ENCODE results near the gene EFR3B.

Gene EFR3B

GRCh38 chr2:25173719-25174118, 131.8 kb downstream of the EFR3B start:
- no peaks in the 10 kb centered on the region for H3K4me1 ChIP-seq (ENCODE audit: control insufficient read depth, insufficient read depth, low read length)

DNA sequence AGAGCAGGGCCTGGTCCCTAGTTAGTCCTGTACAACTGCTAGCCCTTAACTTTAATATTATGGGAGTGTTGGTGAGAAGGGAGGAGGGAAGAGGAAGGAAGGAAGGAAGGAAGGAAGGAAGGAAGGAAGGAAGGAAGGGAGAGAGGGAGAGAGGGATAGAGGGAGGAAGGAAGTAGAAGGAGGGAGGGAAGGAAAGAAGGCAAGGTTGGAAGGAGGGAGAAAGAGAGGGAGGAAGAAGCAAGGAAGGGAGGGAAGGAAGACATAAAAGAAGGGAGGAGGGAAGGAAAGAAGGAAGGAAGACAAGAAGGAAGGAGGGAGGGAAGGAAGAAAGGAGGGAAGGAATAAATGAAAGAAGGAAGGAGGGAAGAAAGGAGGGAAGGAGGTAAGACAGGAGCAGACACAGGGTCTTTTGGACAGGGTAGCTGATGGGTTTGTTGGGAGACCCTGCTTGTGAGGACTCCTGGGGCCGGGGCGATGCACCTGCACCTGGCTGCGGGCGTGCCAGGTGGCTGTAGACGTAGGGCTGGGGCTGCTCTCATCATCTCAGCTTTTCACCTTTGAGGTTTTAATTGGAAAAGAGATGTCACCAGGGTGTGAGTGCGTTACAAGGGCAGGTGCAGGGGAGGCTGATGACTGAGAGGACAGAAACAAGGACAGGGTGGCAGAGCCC, 132.5 kb downstream of the EFR3B start:
- no peaks in the 10 kb centered on the region for H3K4me1 ChIP-seq (ENCODE audit: control insufficient read depth, insufficient read depth, low read length)
- no peak for DNase-seq (ENCODE audit: low read depth)
- no peaks in the 10 kb centered on the region for H3K36me3 ChIP-seq (ENCODE audit: control insufficient read depth, insufficient read depth, low read length, severe bottlenecking)
- peaks cover 7% of the 10 kb centered on the region for H3K9me3 ChIP-seq (ENCODE audit: control insufficient read depth, low read length)
- peaks cover 54% of the 10 kb centered on the region for H3K27me3 ChIP-seq (replicated peaks; ENCODE audit: control insufficient read depth, insufficient read depth, low read length)
- no peak overlapping the region for H3K9ac ChIP-seq (ENCODE audit: low read length)
- no peak overlapping the region for H3K4me3 ChIP-seq (ENCODE audit: low read length)

More at GRCh38 chr2:25173719-25174118, 131.8 kb downstream of the EFR3B start:
- Histone ChIP-seq H3K9me3 (ENCODE audit: control insufficient read depth, low read length) (peaks cover 7% of the 10 kb centered on the region), H3K4me3 (ENCODE audit: low read length) (no peak overlapping the region), H3K36me3 (ENCODE audit: control insufficient read depth, insufficient read depth, low read length, severe bottlenecking) (no peaks in the 10 kb centered on the region), H3K27me3 (replicated peaks; ENCODE audit: control insufficient read depth, insufficient read depth, low read length) (peaks cover 54% of the 10 kb centered on the region), H3K9ac (ENCODE audit: low read length) (no peak overlapping the region)
- no peak for DNase-seq (ENCODE audit: low read depth)

DNA sequence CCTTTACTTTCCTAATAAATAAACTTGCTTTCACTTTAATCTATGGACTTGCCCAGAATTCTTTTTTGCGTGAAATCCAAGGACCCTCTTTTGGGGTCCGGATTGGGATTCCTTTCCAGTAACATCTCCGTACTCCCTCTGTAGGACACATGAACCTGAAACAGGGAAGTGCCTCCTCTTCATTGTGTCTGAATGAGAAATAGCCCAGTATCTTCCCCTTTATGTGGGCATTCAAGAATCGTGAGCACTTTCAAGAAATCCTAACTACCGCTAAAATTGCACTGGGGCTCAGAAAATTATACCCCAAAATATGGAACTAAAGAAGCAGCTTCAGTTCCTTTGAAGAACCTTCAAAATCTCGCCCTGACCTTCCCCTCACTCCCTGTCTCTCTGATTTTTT, 134.3 kb downstream of the EFR3B start:
- H3K4me1 ChIP-seq (ENCODE audit: control insufficient read depth, insufficient read depth, low read length) = no peaks in the 10 kb centered on the region
- no peak for DNase-seq (ENCODE audit: low read depth)
- peaks cover 46% of the 10 kb centered on the region for H3K27me3 ChIP-seq (replicated peaks; ENCODE audit: control insufficient read depth, insufficient read depth, low read length)
- no peaks in the 10 kb centered on the region for H3K36me3 ChIP-seq (ENCODE audit: control insufficient read depth, insufficient read depth, low read length, severe bottlenecking)
- H3K4me3 ChIP-seq (ENCODE audit: low read length) = no peak overlapping the region
- no peak overlapping the region for H3K9ac ChIP-seq (ENCODE audit: low read length)
- peaks cover 4% of the 10 kb centered on the region for H3K9me3 ChIP-seq (ENCODE audit: control insufficient read depth, low read length)

GRCh38 chr2:25176541-25177181, 134.8 kb downstream of the EFR3B start:
- DNase-seq (ENCODE audit: low read depth) = no peak
- Histone ChIP-seq H3K9ac (ENCODE audit: low read length) (no peak overlapping the region), H3K4me1 (ENCODE audit: control insufficient read depth, insufficient read depth, low read length) (no peaks in the 10 kb centered on the region), H3K9me3 (ENCODE audit: control insufficient read depth, low read length) (peaks cover under 1% of the 10 kb centered on the region), H3K4me3 (ENCODE audit: low read length) (no peak overlapping the region), H3K36me3 (ENCODE audit: control insufficient read depth, insufficient read depth, low read length, severe bottlenecking) (no peaks in the 10 kb centered on the region), H3K27me3 (replicated peaks; ENCODE audit: control insufficient read depth, insufficient read depth, low read length) (peaks cover 46% of the 10 kb centered on the region)

- peaks cover 6% of the 10 kb centered on the region for H3K9me3 ChIP-seq (ENCODE audit: control insufficient read depth, low read length)
- peaks cover 46% of the 10 kb centered on the region for H3K27me3 ChIP-seq (replicated peaks; ENCODE audit: control insufficient read depth, insufficient read depth, low read length)
- H3K4me3 ChIP-seq (ENCODE audit: low read length) = no peak overlapping the region
- H3K9ac ChIP-seq (ENCODE audit: low read length) = no peak overlapping the region
- no peak for DNase-seq (ENCODE audit: low read depth)
- no peaks in the 10 kb centered on the region for H3K36me3 ChIP-seq (ENCODE audit: control insufficient read depth, insufficient read depth, low read length, severe bottlenecking)
- no peaks in the 10 kb centered on the region for H3K4me1 ChIP-seq (ENCODE audit: control insufficient read depth, insufficient read depth, low read length)
Observed at GRCh38 chr2:25177211-25177611, 135.3 kb downstream of the EFR3B start.

GRCh38 chr2:25178976-25179375, 137.1 kb downstream of the EFR3B start:
- peaks cover 53% of the 10 kb centered on the region for H3K27me3 ChIP-seq (replicated peaks; ENCODE audit: control insufficient read depth, insufficient read depth, low read length)
- H3K4me3 ChIP-seq (ENCODE audit: low read length) = no peak overlapping the region
- H3K36me3 ChIP-seq (ENCODE audit: control insufficient read depth, insufficient read depth, low read length, severe bottlenecking) = no peaks in the 10 kb centered on the region
- peaks cover 6% of the 10 kb centered on the region for H3K9me3 ChIP-seq (ENCODE audit: control insufficient read depth, low read length)
- H3K4me1 ChIP-seq (ENCODE audit: control insufficient read depth, insufficient read depth, low read length) = no peaks in the 10 kb centered on the region
- no peak overlapping the region for H3K9ac ChIP-seq (ENCODE audit: low read length)
- DNase-seq (ENCODE audit: low read depth) = no peak

GRCh38 chr2:25184254-25184653, 142.4 kb downstream of the EFR3B start:
- Histone ChIP-seq H3K4me1 (ENCODE audit: control insufficient read depth, insufficient read depth, low read length) (no peaks in the 10 kb centered on the region), H3K27me3 (replicated peaks; ENCODE audit: control insufficient read depth, insufficient read depth, low read length) (peaks cover 28% of the 10 kb centered on the region), H3K4me3 (ENCODE audit: low read length) (no peak overlapping the region), H3K9ac (ENCODE audit: low read length) (no peak overlapping the region), H3K9me3 (ENCODE audit: control insufficient read depth, low read length) (peaks cover 6% of the 10 kb centered on the region), H3K36me3 (ENCODE audit: control insufficient read depth, insufficient read depth, low read length, severe bottlenecking) (no peaks in the 10 kb centered on the region)
- DNase-seq (ENCODE audit: low read depth) = no peak

- Histone ChIP-seq H3K27me3 (replicated peaks; ENCODE audit: control insufficient read depth, insufficient read depth, low read length) (peaks cover 22% of the 10 kb centered on the region), H3K4me1 (ENCODE audit: control insufficient read depth, insufficient read depth, low read length) (no peaks in the 10 kb centered on the region), H3K4me3 (ENCODE audit: low read length) (no peak overlapping the region), H3K9ac (ENCODE audit: low read length) (no peak overlapping the region), H3K36me3 (ENCODE audit: control insufficient read depth, insufficient read depth, low read length, severe bottlenecking) (no peaks in the 10 kb centered on the region), H3K9me3 (ENCODE audit: control insufficient read depth, low read length) (no peaks in the 10 kb centered on the region)
- DNase-seq (ENCODE audit: low read depth) = no peak
Observed at GRCh38 chr2:25187729-25188350, 146.0 kb downstream of the EFR3B start.

DNA sequence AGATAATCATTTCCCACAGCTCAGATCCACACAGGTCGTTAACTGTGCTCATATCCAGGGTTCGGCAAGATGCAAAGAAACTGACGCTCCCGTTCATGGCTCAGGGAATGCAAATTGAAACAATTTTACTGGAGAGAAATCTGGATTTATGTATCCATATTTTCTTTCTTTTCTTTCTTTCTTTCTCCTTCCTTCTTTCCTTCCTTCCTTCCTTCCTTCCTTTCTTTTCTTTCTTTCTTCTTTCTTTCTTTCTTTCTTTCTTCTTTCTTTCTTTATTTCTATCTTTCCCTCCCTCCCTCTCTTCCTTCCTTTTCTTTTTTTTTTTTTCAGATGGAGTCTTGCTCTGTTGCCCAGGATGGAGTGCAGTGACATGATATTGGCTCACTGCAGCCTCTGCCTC, 146.5 kb downstream of the EFR3B start:
- H3K9ac ChIP-seq (ENCODE audit: low read length) = no peak overlapping the region
- H3K4me3 ChIP-seq (ENCODE audit: low read length) = no peak overlapping the region
- peaks cover 21% of the 10 kb centered on the region for H3K27me3 ChIP-seq (replicated peaks; ENCODE audit: control insufficient read depth, insufficient read depth, low read length)
- H3K36me3 ChIP-seq (ENCODE audit: control insufficient read depth, insufficient read depth, low read length, severe bottlenecking) = no peaks in the 10 kb centered on the region
- no peaks in the 10 kb centered on the region for H3K9me3 ChIP-seq (ENCODE audit: control insufficient read depth, low read length)
- no peak for DNase-seq (ENCODE audit: low read depth)
- H3K4me1 ChIP-seq (ENCODE audit: control insufficient read depth, insufficient read depth, low read length) = no peaks in the 10 kb centered on the region

DNA sequence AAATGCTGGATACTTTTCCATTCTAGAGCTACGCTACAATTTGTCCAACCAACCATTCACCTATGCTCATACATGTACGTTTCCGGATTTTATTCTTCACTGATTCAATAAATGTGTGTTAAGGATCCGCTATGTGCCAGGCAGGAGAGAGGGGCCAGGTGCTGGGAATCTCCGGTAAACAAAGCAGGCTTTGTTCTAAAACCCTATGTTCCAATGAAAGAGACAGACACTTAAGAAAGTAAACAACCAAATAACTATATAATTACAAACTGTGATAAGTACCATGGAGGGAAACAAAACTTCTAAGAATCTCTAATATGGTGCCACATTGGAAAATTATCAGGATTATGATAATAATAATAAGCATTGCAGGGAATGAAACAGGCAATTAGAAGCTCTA, 148.7 kb downstream of the EFR3B start:
- Histone ChIP-seq H3K4me3 (ENCODE audit: low read length) (no peak overlapping the region), H3K36me3 (ENCODE audit: control insufficient read depth, insufficient read depth, low read length, severe bottlenecking) (no peaks in the 10 kb centered on the region), H3K9ac (ENCODE audit: low read length) (no peak overlapping the region), H3K27me3 (replicated peaks; ENCODE audit: control insufficient read depth, insufficient read depth, low read length) (peaks cover 9% of the 10 kb centered on the region), H3K9me3 (ENCODE audit: control insufficient read depth, low read length) (no peaks in the 10 kb centered on the region), H3K4me1 (ENCODE audit: control insufficient read depth, insufficient read depth, low read length) (no peaks in the 10 kb centered on the region)
- DNase-seq (ENCODE audit: low read depth) = no peak

DNA sequence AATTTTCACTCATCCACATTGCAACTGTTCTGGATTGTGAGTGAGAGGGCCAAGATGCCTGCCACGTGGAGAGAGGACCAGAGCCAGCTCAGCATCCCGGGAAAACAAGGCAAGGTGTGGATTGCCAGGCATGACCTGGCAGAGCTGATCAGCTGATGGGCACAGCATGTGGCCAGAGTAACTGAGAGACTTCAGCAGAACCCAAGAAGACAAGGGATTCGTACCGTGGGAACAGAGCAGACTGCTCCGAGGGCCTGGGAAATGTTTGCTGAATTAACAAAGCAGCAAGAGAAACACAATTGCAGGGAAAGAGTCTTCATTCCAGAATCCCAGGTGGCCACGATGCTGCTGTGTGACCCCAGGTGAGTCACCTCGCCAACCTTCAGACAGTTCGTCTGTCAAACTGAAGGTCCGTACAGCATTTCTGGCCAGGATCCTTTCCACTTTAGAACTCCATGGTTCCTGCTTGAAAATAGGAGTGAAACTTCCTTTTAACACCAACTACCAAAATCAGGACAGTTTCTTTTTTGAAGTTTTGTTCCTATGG, 152.8 kb downstream of the EFR3B start:
- H3K9ac ChIP-seq (ENCODE audit: low read length) = no peak overlapping the region
- no peaks in the 10 kb centered on the region for H3K4me1 ChIP-seq (ENCODE audit: control insufficient read depth, insufficient read depth, low read length)
- no peaks in the 10 kb centered on the region for H3K9me3 ChIP-seq (ENCODE audit: control insufficient read depth, low read length)
- no peak for DNase-seq (ENCODE audit: low read depth)
- H3K27me3 ChIP-seq (replicated peaks; ENCODE audit: control insufficient read depth, insufficient read depth, low read length) = no peaks in the 10 kb centered on the region
- H3K4me3 ChIP-seq (ENCODE audit: low read length) = no peak overlapping the region
- H3K36me3 ChIP-seq (ENCODE audit: control insufficient read depth, insufficient read depth, low read length, severe bottlenecking) = no peaks in the 10 kb centered on the region

Data from adipocyte (in vitro differentiated cells).